A673 (cell line): ENCODE measurements around the gene MRPL28.

Source experiments
- CTCF ChIP-seq: fragments of 300-800, 200-600 bp; sonication (generic); conservative IDR thresholded peaks from 2 replicates; pipeline ENCODE4 v1.5.1; 2017; ENCODE audit warnings: low read depth, mild to moderate bottlenecking, antibody characterized with exemption, low read length, moderate library complexity, mixed read lengths
- EZH2 ChIP-seq: fragments of 200-600 bp; sonication (generic); IDR thresholded peaks from 2 replicates; pipeline ENCODE4 v1.6.1; 2017; ENCODE audit warnings: borderline replicate concordance, low read depth, mild to moderate bottlenecking, mixed read lengths, antibody characterized with exemption, low read length; ENCODE audit not compliant: poor library complexity, severe bottlenecking

- TF ChIP-seq CTCF: no peak
- TF ChIP-seq EZH2: no peak
These were observed 11.7 kb upstream of the MRPL28 start, which contains the start of gene PGAP6 for GRCh38 chr16:381789-382717.
